Skeletal muscle satellite cell (primary cell): ENCODE data around the gene EPB41.
"Not testable (repeated sequence)": the region's sequence is repeated elsewhere in the genome, so short reads cannot be mapped to it uniquely, and the experiment has no call there.

ENCODE experiments used
- H3K27me3 ChIP-seq: 2 replicates; pipeline ENCODE4 v1.7.0; 2013; ENCODE audit warnings: low read length; ENCODE audit not compliant: control insufficient read depth, insufficient read depth
- H3K36me3 ChIP-seq: 2 replicates; pipeline ENCODE4 v1.7.0; 2013; ENCODE audit warnings: mild to moderate bottlenecking, control low read depth, low read length; ENCODE audit not compliant: insufficient read depth
- H3K4me1 ChIP-seq: 2 replicates; pipeline ENCODE4 v1.7.0; 2013; ENCODE audit warnings: low read length; ENCODE audit not compliant: control insufficient read depth, insufficient read depth
- H3K4me2 ChIP-seq: 2 replicates; pipeline ENCODE4 v1.7.0; 2013; ENCODE audit warnings: mild to moderate bottlenecking, low read length
- H3K4me3 ChIP-seq: 2 replicates; pipeline ENCODE4 v1.7.0; 2013; ENCODE audit warnings: low read length
- H3K9ac ChIP-seq: 2 replicates; pipeline ENCODE4 v1.7.0; 2013; ENCODE audit warnings: mild to moderate bottlenecking, low read depth, low read length, moderate library complexity
- H3K9me3 ChIP-seq: replicated peaks from 2 replicates; pipeline ENCODE4 v1.7.0; 2013; ENCODE audit warnings: mild to moderate bottlenecking, control low read depth, low read length

Gene EPB41

GRCh38 chr1:29044010-29044409 lies 129.6 kb downstream of the EPB41 start:
- H3K4me2 ChIP-seq = no peak overlapping the region
- H3K9ac ChIP-seq = no peak overlapping the region
- no peaks in the 10 kb centered on the region for H3K36me3 ChIP-seq
- H3K27me3 ChIP-seq = no peaks in the 10 kb centered on the region
- no peaks in the 10 kb centered on the region for H3K4me1 ChIP-seq
- no peak overlapping the region for H3K4me3 ChIP-seq
- no peaks in the 10 kb centered on the region for H3K9me3 ChIP-seq

GRCh38 chr1:29045663-29046062 lies 131.3 kb downstream of the EPB41 start:
- not testable (repeated sequence) for H3K36me3 ChIP-seq, H3K4me2 ChIP-seq, H3K4me3 ChIP-seq, H3K27me3 ChIP-seq, H3K9ac ChIP-seq, H3K4me1 ChIP-seq, H3K9me3 ChIP-seq

GRCh38 chr1:29047142-29047541 lies 132.8 kb downstream of the EPB41 start:
- Histone ChIP-seq H3K4me2 (no peak overlapping the region), H3K27me3 (no peaks in the 10 kb centered on the region), H3K9me3 (no peaks in the 10 kb centered on the region), H3K4me1 (no peaks in the 10 kb centered on the region), H3K9ac (no peak overlapping the region), H3K4me3 (no peak overlapping the region), H3K36me3 (no peaks in the 10 kb centered on the region)

GRCh38 chr1:29050166-29050565 lies 135.8 kb downstream of the EPB41 start:
- Histone ChIP-seq H3K4me3 (no peak overlapping the region), H3K9ac (no peak overlapping the region), H3K4me2 (no peak overlapping the region), H3K36me3 (no peaks in the 10 kb centered on the region), H3K27me3 (no peaks in the 10 kb centered on the region), H3K4me1 (no peaks in the 10 kb centered on the region), H3K9me3 (no peaks in the 10 kb centered on the region)

- no peak overlapping the region for H3K9ac ChIP-seq
- H3K4me2 ChIP-seq = no peak overlapping the region
- no peaks in the 10 kb centered on the region for H3K9me3 ChIP-seq
- no peak overlapping the region for H3K4me3 ChIP-seq
- H3K27me3 ChIP-seq = no peaks in the 10 kb centered on the region
- no peaks in the 10 kb centered on the region for H3K4me1 ChIP-seq
- no peaks in the 10 kb centered on the region for H3K36me3 ChIP-seq
These were observed 137.7 kb downstream of the EPB41 start for GRCh38 chr1:29052100-29052499.

GRCh38 chr1:29052941-29053340 lies 138.6 kb downstream of the EPB41 start:
- no peak overlapping the region for H3K9ac ChIP-seq
- H3K9me3 ChIP-seq = no peaks in the 10 kb centered on the region
- H3K4me1 ChIP-seq = no peaks in the 10 kb centered on the region
- H3K27me3 ChIP-seq = no peaks in the 10 kb centered on the region
- H3K4me3 ChIP-seq = no peak overlapping the region
- H3K4me2 ChIP-seq = no peak overlapping the region
- H3K36me3 ChIP-seq = no peaks in the 10 kb centered on the region

- no peak overlapping the region for H3K9ac ChIP-seq
- no peaks in the 10 kb centered on the region for H3K27me3 ChIP-seq
- H3K4me2 ChIP-seq = no peak overlapping the region
- no peaks in the 10 kb centered on the region for H3K9me3 ChIP-seq
- no peaks in the 10 kb centered on the region for H3K36me3 ChIP-seq
- no peaks in the 10 kb centered on the region for H3K4me1 ChIP-seq
- no peak overlapping the region for H3K4me3 ChIP-seq
These were observed 140.8 kb downstream of the EPB41 start for GRCh38 chr1:29055160-29055559.

- Histone ChIP-seq H3K4me2 (no peak overlapping the region), H3K36me3 (no peaks in the 10 kb centered on the region), H3K4me1 (no peaks in the 10 kb centered on the region), H3K9ac (no peak overlapping the region), H3K4me3 (no peak overlapping the region), H3K9me3 (no peaks in the 10 kb centered on the region), H3K27me3 (no peaks in the 10 kb centered on the region)
These were observed 141.9 kb downstream of the EPB41 start for GRCh38 chr1:29056256-29056655.

- H3K27me3 ChIP-seq = no peaks in the 10 kb centered on the region
- H3K4me3 ChIP-seq = no peak overlapping the region
- H3K4me2 ChIP-seq = no peak overlapping the region
- no peaks in the 10 kb centered on the region for H3K9me3 ChIP-seq
- no peak overlapping the region for H3K9ac ChIP-seq
- no peaks in the 10 kb centered on the region for H3K4me1 ChIP-seq
- no peaks in the 10 kb centered on the region for H3K36me3 ChIP-seq
These were observed 143.3 kb downstream of the EPB41 start for GRCh38 chr1:29057700-29058099.

- Histone ChIP-seq H3K27me3 (no peaks in the 10 kb centered on the region), H3K4me1 (no peaks in the 10 kb centered on the region), H3K9me3 (no peaks in the 10 kb centered on the region), H3K36me3 (no peaks in the 10 kb centered on the region), H3K9ac (no peak overlapping the region), H3K4me2 (no peak overlapping the region), H3K4me3 (no peak overlapping the region)
These were observed 148.0 kb downstream of the EPB41 start for GRCh38 chr1:29062157-29062942.

- Histone ChIP-seq H3K36me3 (no peaks in the 10 kb centered on the region), H3K9ac (no peak overlapping the region), H3K9me3 (no peaks in the 10 kb centered on the region), H3K27me3 (no peaks in the 10 kb centered on the region), H3K4me3 (no peak overlapping the region), H3K4me2 (no peak overlapping the region), H3K4me1 (no peaks in the 10 kb centered on the region)
These were observed 149.7 kb downstream of the EPB41 start for GRCh38 chr1:29064064-29064463.

GRCh38 chr1:29077155-29077554 lies 162.8 kb downstream of the EPB41 start:
- Histone ChIP-seq H3K9ac (no peak overlapping the region), H3K9me3 (no peaks in the 10 kb centered on the region), H3K36me3 (no peaks in the 10 kb centered on the region), H3K27me3 (no peaks in the 10 kb centered on the region), H3K4me2 (no peak overlapping the region), H3K4me3 (no peak overlapping the region), H3K4me1 (no peaks in the 10 kb centered on the region)
